Medulla oblongata (tissue), 1 donor: ENCODE data around the gene PRAMEF5.
"Not testable (repeated sequence)": the region's sequence is repeated elsewhere in the genome, so short reads cannot be mapped to it uniquely, and the experiment has no call there.

Experiments used
- DNase-seq: peaks from one replicate; pipeline ENCODE4 v3.0.0-alpha.2; 2015; ENCODE audit errors: extremely low spot score

The PRAMEF5 gene

GRCh38 chr1:13277016-13277415, 23.0 kb downstream of the PRAMEF5 start:
- not testable (repeated sequence) for DNase-seq

DNA sequence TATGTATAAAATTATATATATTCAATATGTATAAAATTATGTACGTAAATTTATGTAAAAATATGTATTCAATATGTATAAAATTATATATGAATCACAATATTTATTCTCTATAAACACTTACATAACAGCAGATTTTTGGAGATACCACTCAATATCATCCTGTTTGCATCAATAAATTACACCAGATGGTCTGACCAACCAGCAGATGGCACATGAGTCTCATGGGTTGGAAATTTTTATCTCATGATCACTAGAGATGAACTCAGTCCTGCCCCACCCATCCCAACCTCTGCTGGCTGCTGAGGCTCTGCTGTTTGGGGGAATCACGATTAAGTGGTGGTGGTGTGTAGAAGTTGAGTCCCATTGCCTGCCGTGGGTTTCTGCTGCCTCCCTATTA, 25.6 kb downstream of the PRAMEF5 start:
- not testable (repeated sequence) for DNase-seq

DNA sequence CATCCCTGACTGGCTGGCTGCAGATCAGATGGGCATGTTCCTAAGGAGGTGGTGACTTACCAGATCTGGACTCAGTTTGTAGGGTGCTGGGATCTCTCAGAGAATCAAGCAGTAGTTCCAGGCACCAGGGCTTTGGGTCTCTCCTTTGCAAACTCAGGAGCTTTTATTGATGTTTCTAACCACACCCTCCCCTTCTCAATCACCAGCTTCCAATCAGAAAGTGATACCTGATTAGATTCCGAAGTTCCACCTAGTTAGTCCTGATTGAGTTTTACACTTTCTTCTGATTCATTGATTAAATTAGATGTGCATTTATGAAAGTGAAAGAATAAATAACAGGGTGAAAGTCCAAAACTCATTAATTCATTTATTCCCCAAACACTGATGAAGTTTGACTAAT, 31.0 kb downstream of the PRAMEF5 start, which contains the start of gene PRAMEF8:
Gene PRAMEF8, minus strand, starts transcription at position 101 of the 400 bp plus-strand sequence. CDS start 1,046 bp downstream, outside the sequence.
- DNase-seq: not testable (repeated sequence)

DNA sequence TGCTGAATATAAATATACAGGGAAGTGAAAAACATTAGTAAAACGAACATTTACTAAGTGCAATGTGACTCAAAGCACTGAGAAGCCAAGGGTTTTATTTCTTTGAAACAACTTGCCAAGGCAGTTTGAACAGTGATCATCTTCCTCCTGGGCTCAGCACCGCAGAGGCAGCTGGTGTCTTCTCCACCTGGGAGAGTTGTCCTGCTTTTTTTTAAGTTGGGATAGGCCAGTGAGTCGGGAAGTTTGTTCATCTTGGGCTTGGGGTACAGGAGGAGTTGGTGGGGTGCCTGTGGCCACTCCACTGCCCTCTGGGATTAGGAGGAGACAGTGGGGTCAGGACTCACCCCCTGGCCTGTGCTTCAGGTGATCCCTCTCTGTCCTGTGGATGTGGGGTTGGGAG, 35.0 kb downstream of the PRAMEF5 start:
- DNase-seq: not testable (repeated sequence)

DNA sequence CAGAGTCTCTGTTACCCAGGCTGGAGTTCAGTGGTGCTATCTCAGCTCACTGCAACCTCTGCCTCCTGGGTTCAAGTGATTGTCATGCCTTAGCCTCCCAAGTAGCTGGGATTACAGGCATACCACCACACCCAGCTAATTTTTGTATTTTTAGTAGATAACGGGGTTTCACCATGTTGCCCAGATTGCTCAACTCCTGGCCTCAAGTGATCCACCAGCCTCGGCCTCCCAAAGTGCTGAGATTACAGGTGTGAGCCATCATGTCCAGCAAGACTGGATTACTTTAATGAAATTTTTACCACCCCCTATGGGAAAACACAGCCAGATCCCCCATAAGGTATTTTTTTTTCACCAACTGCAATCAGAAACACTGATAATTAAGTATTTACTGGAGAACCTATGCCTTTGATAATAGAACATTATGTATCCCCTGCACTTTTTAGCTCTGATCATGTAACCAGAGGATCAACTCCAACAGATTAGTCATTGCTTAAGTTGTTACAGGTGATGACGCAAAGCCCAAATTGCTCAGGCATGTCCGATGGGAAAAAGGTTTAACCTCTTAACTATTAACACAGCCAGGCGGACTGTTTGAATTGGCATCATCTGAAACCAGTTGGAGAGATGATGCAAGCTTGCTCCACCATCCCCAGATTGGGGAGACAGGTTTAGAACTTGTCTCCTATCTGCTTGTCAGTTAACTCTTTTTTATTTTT, 43.4 kb downstream of the PRAMEF5 start:
- DNase-seq: not testable (repeated sequence)

DNA sequence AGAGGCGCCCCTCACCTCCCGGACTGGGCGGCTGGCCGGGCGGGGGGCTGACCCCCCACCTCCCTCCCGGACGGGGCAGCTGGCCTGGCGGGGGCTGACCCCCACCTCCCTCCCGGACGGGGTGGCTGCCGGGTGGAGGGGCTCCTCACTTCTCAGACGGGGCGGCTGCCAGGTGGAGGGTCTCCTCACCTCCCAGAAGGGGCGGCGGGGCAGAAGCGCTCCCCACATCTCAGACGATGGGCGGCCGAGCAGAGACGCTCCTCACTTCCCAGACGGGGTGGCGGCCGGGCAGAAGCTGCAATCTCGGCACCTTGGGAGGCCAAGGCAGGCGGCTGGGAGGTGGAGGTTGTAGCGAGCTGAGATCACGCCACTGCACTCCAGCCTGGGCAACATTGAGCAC, 44.7 kb downstream of the PRAMEF5 start:
- DNase-seq: not testable (repeated sequence)

- DNase-seq: not testable (repeated sequence)
These were observed 48.2 kb downstream of the PRAMEF5 start for GRCh38 chr1:13302197-13302596.

DNA sequence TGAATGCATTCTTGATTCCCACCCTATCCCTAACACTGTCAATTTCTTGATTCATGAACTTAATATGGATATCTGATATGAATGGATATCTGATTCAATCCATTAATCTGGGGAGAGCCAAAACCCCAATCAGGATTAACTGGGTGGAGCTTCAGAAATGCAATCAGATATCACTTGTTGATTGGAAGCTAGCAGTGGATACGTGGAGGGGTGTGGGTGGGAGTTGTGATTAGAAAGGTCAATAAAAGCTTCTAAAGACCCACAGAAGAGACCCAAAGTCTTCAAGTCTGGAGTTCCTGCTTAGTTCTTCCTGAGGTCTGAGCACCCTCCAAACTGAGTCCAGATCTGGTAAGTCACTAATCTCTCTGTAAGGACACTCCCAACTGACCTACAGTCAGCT, 49.2 kb downstream of the PRAMEF5 start, which contains the start of gene PRAMEF33:
Gene PRAMEF33, plus strand, starts transcription at position 301 of the 400 bp plus-strand sequence. CDS start 2,416 bp downstream, outside the sequence.
- DNase-seq: not testable (repeated sequence)
